SHP77 treated with DMSO at 0.1 percent for 48 hours (cell line): Measurements from ENCODE around the gene NRROS.

ENCODE experiments used
- DNase-seq: peaks from one replicate; lab custom pipeline; 2025; lab: John Stamatoyannopoulos, UW

The NRROS gene

DNA sequence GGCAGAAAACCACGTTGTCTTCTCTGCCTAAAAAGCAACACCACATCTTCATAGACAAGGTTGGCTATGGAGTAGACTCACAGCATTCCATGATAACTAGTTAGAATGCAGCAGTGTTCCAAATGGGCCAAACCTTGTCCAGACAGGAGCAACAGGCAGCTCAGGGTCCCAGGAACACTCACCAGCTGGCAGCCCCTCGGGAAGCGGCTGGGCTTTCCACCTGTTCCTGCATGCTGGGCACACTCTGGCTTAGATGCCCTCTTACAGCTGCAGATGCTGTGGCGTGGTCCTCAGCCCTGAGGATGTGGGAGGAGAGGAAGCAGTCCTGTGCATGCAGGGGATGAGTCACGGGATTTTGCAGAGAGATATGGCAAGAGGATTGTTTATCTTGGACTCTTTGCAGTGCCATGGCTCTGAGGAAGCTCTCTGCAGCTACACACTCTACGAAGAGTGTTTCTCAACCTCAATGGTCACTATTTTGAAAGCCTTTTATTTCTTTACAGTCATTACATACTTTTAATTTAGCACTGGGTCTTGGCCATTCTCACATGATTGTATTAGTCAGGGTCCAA, 11.3 kb downstream of the NRROS start:
- peak; percentile 20 for DNase-seq

DNA sequence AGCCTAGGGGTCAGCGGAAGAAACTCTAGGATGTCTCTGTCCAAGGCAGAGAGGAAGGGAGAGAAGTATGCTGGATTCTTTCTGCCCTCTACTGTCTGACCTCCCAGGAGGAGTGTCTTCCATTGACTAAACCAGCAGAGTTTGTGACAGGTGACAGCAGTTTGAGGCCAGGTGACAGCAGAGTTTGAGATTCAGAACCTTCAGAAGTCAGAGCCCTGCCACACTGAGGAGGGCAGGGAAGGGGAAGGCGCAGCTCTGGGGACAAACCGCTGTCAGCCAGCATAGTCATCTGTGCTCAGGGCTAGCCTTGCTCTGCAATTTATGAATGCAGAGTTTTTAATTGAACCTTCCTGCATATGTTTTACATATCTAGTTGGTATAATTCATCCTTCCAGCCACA, 12.3 kb downstream of the NRROS start:
- DNase-seq: no peak

DNA sequence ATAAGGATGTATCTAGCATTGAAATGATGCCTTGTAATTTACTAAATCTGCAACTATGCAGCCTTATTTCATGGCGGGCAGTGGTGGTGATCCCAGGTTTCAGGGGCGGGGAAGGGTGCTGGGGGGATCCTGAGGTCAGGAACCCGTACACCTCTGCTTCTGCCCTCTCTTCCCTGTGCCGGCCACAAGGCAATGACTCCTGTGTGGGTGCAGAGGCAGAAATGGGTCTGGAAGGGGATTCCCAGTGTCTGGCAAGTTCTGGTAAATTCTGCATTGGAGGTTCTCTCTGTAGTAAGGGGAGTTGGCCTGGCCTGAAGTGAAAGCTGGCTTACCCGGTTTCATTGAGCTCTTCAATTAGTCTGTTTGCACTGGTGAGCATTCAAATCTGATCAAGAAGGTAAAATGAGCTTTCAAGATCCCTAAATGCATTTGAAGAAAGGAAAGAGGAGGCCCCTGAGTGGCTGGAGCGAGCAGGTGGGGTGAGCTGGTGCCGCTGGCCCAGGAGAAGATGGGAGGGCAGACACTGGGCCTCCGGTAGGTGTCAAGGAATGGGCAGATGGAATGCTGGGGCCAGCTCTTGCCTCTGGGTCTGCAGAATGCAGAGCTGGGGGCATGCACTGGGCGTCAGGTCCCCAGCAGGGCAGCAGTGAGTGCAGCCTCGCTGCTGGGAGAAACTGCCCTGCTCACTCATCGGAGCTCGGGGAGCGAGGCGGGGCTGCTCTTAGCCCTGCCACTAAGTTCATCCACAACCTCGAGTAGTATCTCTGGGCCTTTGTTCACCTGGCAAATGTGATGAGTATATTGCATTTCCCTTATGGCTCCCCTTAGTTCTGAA, 13.7 kb downstream of the NRROS start:
- no peak for DNase-seq

DNA sequence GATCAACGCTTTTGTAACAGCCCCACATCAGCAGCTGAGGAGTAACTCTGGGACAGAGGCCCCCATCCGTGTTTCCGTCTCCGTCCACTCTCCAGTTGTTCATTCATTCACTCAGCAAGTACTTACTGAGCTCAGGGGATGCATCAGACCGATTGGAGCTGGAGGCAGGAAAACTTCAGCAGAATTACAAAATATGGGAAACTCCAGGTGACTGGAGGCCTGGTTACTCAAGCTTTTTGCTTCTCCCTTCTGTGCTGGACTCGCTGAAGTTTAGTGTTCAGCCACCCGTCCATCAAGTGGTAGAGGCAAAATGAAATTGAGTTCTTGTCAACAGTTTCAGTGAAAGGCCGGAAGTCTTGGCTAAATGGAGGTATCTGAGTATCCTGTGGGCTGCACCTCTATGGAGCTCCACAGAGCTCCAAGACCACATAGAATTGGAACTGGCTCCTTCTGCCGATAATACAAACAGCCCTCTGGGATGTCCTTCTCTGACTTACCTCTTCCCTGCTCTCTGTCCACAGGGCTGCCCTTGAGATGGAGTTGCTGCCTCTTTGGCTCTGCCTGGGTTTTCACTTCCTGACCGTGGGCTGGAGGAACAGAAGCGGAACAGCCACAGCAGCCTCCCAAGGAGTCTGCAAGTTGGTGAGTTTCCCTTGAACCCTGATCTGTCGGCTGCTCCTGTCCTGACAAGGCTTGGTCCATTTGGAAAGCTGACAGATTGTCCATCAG, 14.7 kb downstream of the NRROS start:
- no peak for DNase-seq

DNA sequence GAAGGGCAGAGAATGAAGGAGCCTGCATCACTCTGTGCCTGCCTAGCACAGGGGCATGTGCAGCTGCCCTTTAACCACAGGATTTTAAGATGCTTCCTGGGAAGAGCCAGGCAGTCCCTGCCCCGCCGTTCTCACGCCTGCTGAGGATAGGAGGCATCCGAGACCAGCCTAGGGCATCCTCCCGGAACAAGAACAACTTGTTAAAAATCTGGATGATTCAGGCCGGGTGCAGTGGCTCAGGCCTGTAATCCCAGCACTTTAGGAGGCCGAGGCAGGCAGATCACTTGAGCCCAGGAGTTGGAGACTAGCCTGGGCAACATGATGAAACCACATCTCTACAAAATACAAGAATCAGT, 15.2 kb downstream of the NRROS start:
- DNase-seq: no peak

DNA sequence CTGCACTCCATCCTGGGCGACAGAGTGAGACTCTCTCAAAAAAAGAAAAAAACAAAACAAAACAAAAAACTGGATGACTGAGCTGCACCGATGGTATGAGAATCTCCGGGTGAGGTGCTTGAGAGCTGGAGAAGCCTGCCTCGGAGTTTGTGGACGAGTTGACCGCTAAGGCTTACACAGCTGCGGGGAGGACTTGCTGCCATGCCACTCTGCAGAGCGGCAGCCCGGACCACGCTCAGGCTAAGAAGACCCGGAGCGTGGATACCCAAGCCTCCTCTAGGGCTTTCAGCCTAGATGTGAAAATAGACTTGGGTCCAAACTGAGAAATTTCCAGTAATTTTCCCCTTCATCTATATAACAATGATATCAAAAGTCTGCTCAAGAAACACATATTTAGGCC, 16.0 kb downstream of the NRROS start:
- DNase-seq: no peak

DNA sequence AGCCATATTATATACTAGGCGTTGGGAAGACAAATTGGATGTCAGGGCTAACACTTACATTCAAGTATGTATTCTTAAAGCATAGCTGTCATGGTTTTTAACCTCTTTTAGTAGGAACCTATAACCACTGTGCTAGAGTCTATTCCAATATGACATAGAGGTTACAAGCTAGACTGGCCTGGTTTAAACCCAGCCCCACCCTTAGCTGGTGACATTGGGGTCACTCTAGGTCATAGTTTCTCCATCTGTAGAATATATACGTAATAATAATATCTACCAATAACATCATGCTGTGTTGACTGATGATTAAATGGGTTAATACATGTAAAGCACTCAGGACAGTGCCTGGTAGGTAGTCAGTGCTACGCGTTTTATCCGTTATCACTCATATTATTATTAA, 16.7 kb downstream of the NRROS start:
- DNase-seq: no peak

DNA sequence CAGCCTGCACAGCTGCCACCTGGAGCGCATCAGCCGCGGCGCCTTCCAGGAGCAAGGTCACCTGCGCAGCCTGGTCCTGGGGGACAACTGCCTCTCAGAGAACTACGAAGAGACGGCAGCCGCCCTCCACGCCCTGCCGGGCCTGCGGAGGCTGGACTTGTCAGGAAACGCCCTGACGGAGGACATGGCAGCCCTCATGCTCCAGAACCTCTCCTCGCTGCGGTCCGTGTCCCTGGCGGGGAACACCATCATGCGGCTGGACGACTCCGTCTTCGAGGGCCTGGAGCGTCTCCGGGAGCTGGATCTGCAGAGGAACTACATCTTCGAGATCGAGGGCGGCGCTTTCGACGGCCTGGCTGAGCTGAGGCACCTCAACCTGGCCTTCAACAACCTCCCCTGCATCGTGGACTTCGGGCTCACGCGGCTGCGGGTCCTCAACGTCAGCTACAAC, 20.4 kb downstream of the NRROS start:
- DNase-seq: no peak

DNA sequence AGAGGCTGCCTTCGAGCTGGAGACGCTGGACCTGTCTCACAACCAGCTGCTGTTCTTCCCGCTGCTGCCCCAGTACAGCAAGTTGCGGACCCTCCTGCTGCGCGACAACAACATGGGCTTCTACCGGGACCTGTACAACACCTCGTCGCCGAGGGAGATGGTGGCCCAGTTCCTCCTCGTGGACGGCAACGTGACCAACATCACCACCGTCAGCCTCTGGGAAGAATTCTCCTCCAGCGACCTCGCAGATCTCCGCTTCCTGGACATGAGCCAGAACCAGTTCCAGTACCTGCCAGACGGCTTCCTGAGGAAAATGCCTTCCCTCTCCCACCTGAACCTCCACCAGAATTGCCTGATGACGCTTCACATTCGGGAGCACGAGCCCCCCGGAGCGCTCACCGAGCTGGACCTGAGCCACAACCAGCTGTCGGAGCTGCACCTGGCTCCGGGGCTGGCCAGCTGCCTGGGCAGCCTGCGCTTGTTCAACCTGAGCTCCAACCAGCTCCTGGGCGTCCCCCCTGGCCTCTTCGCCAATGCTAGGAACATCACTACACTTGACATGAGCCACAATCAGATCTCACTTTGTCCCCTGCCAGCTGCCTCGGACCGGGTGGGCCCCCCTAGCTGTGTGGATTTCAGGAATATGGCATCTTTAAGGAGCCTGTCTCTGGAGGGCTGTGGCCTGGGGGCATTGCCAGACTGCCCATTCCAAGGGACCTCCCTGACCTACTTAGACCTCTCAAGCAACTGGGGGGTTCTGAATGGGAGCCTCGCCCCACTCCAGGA, 21.1 kb downstream of the NRROS start:
- peak; percentile 15 for DNase-seq

DNA sequence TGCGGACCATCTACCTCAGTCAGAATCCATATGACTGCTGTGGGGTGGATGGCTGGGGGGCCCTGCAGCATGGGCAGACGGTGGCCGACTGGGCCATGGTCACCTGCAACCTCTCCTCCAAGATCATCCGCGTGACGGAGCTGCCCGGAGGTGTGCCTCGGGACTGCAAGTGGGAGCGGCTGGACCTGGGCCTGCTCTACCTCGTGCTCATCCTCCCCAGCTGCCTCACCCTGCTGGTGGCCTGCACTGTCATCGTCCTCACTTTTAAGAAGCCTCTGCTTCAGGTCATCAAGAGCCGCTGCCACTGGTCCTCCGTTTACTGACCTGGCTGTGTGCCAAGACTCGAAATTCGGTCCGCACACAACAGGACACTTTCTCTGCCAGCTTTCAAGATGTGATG, 21.9 kb downstream of the NRROS start:
- peak; percentile 14 for DNase-seq

DNA sequence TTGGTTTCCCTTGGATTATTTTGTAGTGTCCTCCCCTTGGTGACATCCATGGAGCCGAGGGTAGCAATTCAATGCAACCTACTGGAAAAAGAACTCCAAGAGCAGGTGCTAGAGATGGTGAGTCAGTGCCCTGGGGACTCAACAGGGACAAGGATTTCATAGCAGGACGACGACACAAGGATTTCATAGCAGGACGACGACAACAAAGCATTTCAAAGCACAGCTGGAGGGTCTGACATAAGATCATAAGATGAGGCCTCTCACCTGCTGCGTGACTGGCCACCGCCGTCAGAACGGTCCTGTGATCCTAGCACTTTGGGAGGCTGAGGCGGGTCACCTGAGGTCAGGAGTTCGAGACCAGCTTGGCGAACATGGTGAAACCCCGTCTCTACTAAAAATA, 22.5 kb downstream of the NRROS start:
- peak; percentile 54 for DNase-seq

DNA sequence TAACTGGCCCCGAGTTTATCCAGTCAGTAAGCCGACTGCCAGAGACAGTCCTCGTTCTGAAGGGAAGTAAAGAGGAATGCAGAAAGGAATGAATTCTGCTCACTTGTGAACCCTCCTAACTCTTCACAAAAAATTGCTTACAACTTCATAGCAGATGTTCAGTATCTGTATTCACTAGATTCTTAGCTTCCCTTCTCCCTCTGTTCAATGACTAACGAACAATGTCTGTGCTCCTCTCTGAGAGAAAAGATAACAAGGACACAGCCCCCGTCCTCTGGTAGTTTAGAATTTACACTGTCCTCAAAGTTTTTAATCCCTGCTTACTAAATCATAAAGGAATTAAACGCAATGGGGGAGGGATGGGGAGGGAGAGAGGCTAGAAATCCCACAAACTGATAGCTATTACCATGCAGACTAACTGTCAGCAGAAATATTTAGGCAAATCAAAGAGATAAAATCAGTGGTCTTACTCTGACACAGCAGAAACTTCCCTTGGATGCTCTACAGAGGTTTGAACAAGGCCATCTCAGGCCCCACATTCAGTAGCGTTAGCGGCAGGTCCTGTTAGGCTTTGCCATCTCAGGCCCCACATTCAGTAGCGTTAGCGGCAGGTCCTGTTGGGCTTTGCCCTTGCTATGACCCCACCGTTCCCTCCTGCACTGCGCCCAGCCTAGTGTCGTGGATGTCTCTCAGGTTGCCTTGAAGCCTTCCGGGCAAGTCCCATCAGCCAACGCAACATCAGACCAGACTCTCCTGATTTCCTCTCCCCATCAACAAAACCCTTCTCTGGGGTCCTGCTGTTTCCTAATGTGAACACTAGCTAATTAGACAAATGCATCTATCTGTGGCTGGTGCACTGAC, 23.4 kb downstream of the NRROS start:
- DNase-seq: no peak

DNA sequence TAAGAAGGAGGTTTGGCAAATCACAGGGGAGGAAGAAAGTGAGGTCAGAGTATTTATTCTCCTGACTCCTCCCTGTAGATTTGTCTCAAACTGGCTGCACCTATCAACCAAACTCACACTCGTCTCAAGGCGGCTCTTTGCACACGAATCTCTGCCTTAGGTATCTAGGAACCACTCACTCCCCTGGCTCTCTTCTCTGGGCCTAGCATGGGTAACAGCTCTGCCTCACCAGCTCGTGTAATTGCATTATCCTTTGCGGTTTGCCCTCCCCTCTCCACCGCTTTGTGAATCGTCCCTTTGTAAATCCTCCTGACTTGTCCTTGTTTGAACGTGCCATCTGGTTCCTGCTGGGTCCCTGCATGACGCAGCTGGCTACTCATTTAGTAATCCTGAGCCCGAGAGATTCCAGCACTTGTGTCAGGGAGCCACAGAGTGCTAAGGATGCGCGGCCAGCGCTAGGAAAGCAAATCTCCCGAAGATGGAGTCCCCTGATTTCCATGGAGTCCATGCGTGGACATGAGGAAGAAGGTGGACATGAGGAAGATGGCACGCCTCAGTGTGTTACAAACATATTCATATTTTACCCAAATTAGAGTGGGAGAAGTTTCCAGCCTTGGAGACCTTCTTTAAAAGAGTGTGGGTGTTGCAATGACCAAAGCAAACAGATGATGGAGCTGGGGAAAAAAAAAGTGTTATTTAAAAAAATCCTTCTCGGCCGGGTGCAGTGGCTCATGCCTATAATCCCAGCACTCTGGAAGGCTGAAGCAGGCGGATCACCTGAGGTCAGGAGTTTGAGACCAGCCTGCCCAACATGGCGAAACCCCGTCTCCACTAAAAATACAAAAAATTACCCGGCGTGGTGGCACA, 26.7 kb downstream of the NRROS start:
- DNase-seq: peak; percentile 72

DNA sequence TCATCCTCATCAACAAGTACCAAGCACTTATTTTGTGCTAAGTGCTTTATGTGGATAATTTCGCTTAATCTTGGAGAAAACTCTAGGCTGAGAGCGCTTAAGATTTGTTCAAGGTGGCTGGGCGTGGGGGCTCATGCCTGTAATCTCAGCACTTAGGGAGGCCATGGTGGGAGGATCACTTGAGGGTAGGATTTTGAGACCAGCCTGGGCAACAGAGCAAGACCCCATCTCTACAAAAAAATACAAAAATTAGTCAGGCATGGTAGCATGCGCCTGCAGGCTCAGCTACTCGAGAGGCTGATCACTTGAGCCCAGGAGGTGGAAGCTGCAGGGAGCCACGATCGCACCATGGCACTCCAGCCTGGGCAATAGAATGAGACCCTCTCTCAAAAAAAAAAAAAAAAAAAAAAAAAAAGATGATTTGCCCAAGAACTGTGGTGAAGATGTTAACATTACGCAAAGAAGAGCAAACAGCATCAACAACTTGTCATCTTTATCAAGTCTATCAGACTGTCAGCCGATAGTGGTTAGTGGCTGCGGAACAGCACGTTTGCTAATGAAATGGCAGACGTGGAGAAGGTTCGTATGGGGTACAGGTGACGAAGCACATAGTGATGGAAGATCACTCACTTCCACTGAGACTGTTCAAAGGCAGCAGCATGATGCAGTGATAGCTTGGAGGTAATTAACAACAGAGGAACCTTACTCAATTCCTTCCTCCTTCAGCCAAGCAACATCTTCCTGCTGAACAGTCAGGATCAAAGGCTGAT, 27.7 kb downstream of the NRROS start:
- no peak for DNase-seq

DNA sequence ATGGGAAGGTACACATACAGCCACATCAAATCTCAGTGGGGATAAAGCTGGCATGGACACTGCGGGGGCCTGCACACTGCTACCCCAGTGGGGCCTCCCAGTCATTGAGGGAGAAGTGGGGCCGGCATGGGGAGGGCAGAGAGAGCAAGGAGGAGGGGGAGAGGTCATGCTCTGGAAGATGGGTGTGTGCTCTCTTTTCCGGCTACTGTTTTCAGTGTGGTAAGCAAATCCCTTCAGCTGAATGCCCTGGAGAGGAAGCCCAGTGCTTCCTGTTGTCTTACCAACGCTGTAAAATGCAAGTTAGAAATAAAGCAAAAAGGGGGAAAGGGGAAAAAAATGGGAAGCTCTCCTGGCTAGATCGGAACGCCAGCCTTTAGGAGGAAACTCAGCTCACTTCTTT, 30.8 kb downstream of the NRROS start:
- no peak for DNase-seq

DNA sequence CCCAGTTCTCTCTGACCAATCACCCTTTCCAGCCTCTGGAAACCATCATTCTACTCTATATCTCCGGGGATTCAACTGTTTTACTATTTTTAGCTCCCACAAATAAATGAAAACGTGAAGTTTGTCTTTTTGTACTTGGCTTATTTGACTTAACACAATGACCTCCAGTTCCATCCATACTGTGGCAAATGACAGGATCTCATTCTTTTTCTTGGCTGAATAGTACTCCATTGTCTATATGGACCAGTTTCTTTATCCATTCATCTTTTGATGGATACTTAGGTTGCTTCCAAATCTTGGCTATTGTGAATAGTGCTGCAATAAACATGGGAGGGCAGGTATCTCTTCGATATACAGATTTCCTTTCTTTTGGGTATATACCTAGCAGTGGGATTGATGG, 34.1 kb downstream of the NRROS start:
- no peak for DNase-seq

DNA sequence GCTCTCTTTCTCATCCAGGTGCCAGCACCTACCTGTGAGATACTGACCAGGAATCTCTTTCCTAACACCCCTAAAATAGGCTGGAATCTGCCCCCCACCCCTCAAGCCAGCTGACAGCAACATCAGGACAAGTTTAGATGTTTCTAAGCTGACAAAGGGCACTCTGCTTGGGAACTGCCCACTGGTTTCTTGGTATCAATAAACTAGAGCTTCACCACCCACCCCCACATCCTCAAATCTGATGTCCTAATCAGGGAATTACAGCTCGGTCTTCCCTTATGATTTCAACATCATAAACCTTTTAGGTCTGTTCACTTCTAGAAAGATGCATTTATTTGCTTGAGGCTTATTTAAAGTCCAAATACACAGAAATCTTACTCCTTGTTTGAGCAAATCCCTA, 37.9 kb downstream of the NRROS start:
- no peak for DNase-seq

DNA sequence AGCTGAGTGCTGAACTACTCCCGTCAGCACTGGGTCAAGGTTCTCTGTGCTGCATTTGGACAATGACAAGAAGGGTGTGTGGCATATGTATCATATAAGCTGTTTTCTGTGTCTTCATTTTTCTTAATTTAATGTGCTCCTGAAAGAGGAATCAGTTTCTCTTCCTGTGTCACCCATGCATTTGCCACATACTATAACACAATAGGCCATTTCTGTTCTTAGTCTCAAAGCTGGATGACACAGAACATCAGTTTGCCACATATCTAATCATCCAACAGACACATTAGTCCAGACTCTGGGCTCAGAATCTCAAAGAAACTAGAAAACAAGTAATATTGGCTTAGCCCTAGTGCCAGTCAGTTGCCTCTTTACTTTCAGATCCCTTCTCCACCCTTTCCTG, 38.4 kb downstream of the NRROS start:
- no peak for DNase-seq

DNA sequence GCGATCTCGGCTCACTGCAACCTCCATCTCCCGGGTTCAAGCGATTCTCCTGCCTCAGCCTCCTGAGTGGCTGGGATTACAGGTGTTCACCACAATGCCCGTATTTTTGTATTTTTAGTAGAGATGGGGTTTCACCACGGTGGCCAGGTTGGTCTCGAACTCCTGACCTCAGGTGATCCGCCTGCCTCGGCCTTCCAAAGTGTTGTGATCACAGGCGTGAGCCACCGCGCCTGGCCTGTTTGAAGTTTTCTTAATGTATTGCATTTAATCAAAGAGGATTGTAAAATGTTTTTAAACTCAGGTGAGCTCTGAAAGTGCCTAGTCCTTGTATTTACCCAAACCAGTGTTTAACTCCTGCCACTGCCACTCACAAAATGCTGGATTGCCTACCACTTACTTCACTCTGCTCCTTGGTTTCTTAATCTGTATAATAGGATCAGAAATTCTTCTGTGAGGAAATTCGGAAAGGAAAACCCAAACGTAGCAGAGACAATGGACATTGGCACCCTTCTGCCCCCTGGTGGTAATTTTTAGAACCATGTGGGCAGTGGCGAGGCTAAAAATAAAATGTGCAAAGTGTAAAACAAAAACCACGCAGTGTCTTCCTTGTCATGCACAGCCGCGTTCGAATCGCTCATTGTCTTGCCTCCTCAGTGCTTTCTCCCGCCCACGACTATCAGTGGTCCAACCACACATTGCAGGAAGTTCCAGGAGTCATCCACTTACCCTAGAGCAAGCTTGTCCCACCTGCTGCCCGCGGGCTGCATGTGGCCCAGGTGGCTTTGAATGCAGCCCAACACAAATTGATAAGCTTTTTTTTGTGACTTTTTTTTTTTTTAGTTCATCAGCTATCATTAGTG, 45.3 kb downstream of the NRROS start:
- peak; percentile 6 for DNase-seq
